Inflammatory macrophage (primary cell): ENCODE measurements around the gene TNFRSF13B.
A peak's percentile ranks its signal among the peaks of the same experiment; 100 is the strongest.

ENCODE experiments used
- DNase-seq, 2 donors: peaks; one replicate each; pipeline ENCODE4 v3.0.0-alpha.2; 2020 to 2022

TNFRSF13B gene

GRCh38 chr17:16936536-16937310, 35.2 kb downstream of the TNFRSF13B start:
- DNase-seq, result no peak

DNA sequence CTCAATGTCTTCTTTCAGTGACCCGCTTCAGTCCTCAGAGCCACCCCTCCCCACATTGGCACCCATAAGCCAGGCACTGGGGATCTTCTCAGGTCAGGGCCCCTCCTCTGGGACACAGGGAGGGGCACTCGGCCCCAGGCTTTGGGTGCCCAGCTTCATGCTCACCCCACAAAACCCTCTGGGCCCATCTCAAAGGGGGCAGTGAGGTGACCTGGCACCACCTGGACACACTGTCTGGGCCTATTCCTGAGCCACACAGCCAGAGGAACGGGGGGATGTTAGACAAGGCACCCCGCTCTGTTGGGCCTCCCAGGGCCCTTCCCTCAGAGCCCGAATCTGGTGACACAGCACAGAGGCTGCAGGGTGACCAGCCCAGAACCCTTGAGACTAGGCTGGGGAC, 36.1 kb downstream of the TNFRSF13B start:
- DNase-seq, result no peak

DNA sequence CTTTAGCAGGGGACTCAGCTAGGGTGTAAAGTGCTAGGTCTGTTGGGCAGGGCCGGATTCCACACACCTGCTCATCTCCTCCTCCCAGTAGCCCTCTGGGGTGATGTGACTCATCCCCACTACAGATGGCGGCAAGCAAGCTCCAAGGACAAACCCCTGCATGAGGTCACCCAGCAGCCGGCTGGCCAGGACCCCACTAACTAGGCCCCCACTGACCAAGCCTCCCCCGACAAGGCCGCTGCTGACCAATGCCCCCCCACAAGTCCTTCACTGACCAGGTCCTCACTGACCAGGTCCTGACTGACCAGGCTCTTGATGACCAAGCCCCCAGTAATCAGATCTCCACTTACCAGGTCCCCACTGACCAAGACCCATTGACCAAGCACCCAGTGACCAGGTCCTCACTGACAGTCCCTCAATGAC, 36.7 kb downstream of the TNFRSF13B start:
- DNase-seq, result no peak

GRCh38 chr17:16934836-16935235, 37.1 kb downstream of the TNFRSF13B start:
- DNase-seq, result no peak

DNA sequence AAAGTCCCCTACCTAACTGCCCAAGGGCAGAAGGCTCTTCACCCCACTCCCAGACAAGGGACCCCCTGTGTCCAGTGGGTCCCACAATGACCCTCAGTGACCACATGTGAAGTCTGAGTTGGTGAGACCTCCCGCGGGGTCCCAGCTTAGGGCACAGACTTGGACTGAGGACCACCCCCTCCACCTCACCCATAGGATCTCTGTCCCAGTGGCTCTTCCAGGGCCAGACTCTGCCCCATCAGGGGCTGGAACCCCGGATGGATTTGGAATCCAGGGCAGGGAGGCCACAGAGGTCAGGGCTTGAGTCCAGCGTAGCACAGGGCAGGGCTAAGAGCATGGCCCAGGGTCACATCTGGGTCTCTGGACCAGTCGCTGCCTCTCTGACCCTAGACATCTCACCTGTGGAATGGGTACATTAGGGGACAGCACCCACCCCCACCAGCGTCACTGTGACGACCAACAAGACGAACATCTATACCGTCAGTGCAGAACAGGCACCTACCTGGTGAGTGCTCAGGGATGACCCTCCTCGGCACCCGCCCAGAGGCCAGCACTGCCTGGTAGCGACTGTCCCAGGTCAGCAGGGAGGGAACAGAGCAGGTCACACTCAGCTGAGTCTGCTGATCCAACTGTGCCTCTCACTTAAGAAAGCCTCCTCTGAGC, 37.7 kb downstream of the TNFRSF13B start:
- DNase-seq, result no peak

- DNase-seq, result no peak
These were observed 38.4 kb downstream of the TNFRSF13B start for GRCh38 chr17:16933317-16934132.

- DNase-seq, result no peak
These were observed 39.3 kb downstream of the TNFRSF13B start for GRCh38 chr17:16932611-16933010.

DNA sequence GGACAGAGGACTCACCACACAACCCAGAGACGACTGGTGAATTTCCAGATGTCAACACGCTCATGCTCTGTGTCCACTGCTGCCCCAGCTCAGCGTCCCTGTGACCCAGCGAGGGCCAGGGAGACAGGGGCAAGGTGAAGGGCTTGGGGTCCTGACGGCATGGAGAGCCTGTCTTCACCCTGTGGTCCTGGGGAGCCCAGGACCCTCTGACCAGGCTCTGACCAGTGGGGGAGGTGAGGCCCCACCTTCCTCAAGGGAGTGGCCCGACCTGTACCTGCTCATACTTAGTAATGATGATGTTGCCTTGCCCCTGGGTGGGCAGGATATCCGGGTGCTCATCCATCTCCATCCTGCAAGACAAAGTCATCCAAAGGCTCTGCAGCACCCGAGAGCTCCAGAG, 39.8 kb downstream of the TNFRSF13B start:
- DNase-seq, result no peak

GRCh38 chr17:16931318-16932060, 40.4 kb downstream of the TNFRSF13B start:
- DNase-seq, result no peak

GRCh38 chr17:16930571-16931317, 41.2 kb downstream of the TNFRSF13B start:
- DNase-seq, result no peak

DNA sequence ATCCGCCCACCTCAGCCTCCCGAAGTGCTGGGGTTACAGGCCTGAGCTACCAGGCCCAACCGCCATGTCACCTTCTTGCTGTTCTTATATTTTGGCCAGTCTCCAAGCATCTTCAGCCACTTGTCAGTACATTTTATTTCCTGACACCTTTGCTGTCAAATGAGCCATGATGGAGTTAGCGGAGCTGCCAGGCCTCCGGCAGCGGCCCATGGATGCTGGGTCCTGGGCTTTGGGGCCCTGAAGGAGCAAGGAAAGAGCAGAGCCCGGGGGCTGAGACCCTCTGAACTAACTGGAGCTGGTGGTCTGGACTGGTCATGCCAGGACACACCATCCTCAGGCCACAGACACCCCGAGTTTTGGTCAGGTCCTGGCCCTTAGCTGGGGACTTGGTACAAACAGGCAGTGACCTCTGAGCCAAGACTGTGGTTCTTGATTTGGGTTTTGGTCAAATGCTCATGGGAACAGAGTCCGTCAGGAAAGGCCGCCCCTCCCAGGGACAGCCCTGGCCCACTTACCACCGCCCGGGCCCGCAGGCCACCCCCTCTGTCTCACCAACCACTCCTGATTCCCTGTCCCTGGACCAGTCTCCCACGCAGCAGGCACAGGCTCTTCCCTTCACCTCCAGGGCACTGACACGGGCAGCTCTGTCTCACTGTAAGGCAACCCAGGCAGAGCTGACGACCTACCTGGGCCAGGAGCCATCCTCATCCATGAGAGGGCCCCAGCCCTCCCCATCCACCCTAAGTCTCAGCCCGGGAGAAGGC, 42.0 kb downstream of the TNFRSF13B start:
- no peak for DNase-seq

DNA sequence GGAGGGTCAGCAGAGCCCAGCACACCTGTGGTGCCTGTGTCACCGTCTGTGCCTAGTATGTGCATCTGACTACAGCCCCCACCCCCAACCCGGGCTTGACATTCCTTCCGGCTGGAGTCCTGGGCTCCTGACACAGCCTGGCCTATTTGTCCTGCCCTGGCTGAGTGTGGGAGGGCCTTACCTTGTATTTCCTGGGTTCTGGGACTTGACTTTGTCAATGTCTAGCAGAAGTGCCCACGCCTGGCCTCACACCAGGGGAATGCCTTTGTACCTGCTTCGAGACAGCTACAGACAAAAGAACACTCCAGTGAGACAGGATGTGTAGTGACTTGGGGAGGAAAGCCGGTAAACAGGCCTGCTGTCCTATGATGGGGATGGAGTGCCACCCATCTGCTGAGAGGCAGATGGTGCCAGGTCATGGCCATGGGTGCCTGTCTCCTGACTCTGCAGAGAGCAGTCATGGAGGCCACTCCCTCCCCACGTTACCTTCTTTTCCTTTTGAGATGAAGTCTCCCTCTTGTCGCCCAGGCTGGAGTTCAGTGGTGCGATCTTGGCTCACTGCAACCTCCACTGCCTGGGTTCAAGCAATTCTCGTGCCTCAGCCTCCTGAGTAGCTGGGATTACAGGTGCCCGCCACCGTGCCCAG, 42.8 kb downstream of the TNFRSF13B start:
- DNase-seq, result no peak

- peak in 1 of 2 donors; percentile 4 for DNase-seq
These were observed 43.4 kb downstream of the TNFRSF13B start for GRCh38 chr17:16928406-16929034.

DNA sequence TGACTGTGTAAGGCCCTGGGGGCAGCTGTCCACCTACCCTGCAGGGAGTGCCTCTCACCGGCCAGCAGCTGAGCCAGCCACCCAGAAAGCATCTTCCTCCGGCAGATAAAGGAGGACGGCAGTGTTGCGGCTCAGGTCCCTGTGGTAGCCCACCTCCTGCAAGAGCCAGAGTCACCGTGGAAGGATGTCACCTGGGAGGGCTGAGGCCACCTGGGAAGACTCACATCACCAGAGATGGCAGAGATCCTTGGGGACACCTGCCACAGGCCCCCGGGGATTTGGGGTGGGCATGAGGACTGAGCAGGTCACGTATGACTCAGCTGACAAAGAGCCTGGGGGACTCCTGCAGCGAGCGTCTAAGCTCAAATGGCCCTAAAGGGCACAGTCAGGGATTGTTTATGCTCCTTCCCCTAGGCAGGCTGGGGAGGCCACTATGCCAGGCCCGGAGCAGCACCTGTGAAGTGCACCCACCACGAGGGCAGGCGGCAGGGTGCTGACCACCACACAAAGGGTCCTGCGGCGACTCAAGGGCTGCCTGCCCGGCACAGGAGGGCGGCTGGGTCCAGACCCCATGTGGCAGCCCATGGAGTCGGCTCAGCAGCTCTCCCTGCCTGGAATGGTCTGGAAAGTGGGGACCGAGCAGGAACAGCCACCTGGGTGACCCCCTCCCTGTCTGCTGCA, 44.1 kb downstream of the TNFRSF13B start:
- DNase-seq, result no peak

DNA sequence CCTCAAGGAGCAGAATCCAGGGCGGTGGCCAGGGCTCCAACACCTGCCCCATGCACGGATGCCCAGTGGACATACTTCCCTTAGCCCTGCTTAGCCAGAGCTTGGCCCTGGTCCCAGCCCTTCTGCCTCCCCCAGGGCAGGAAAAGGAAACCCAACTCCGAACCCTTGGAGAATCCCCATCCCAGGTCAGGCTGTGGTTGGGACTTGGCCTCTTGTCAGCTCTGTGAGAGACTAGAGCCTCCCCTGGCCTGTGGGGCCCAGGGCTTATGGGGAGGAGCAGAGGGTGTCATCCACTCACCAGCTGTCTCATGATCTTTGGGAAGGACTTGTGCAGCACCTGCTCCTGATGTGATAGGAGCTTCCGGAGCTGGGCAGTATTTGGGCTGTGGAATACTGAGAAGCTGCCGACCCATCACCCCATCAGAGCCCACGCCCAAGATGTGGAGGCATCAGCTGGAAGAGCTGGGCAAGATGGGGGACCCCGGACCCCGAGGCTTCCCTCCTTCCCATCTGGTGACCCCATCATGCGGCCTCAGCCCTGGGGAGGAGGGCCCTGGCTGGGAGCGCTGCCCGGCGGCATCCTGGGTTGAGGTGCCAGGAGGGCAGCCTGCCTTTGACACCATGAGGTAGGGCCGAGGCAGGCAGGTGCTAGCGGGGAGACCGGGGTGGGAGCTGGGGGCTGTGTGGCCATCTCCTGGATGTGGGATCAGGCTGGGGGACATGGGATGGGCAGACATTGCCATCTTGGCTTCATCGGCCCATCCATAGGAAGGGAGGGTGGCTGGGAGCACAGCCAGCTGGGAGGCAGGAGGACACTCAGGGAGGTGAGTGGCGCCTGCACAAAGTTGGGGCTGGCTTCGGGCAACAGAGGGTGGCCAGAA, 45.1 kb downstream of the TNFRSF13B start:
- no peak for DNase-seq

GRCh38 chr17:16926061-16926511, 45.8 kb downstream of the TNFRSF13B start:
- no peak for DNase-seq

DNA sequence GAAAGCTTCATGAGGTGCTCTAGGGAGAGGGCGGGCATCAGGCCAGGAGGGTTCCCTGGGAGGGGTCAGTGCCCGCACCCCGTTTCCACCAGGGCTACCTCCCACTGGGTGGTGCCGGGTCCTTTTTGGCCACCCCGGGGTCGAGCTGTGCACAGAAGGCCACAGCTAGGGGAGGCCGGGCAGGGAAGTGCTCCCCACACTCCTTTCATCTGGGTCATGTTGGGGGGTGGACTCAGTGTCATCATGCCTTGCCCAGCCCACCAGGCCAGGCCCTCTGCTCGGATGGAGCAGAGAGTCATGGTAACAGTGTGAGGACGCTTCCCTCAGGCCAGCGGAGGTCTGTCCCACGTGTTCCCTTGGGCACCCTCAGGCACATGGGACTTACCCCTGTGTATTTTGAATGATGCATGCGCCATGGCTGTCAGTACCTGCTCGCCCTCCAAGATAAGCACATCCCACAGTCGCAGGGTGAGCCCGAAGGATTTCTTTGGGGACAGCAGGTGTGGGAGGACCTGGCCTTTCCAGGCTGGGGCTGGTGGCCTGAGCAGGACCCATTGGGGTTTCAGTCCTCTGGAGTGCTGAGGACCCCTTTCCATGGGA, 46.4 kb downstream of the TNFRSF13B start:
- no peak for DNase-seq
